Natural killer cell (primary cell): ENCODE results near the gene RHBDD2. TPM values are rescaled to one million over a fixed set of nuclear protein-coding genes. Genes with fewer than 3 reads are reported as not detected.

Source experiments
- ATAC-seq, 3 donors: fragments of 150-1000 bp in 2 of 3; fragments of 200-7000 bp in 1 of 3; cut with Tn5 transposase; 1 replicate in 1 of 3; 2 replicates in 2 of 3; pipeline ENCODE4 v1.10.0; 2021; ENCODE audit warnings: mild to moderate bottlenecking in 2 of 3, moderate library complexity in 2 of 3
- DNase-seq, 2 donors: peaks; one replicate each; pipeline versions ENCODE4 v3.0.0 to v3.0.0-alpha.2; 2013 to 2021; ENCODE audit warnings: mixed read lengths in 1 of 2
- H3K27ac ChIP-seq: one replicate; pipeline ENCODE4 v1.5.1; 2013; ENCODE audit warnings: mild to moderate bottlenecking, low read length
- H3K27me3 ChIP-seq: one replicate; pipeline ENCODE4 v1.6.1; 2013; ENCODE audit warnings: low read length; ENCODE audit not compliant: control insufficient read depth, insufficient read depth
- H3K36me3 ChIP-seq: one replicate; pipeline ENCODE4 v1.6.1; 2013; ENCODE audit warnings: low read length; ENCODE audit not compliant: control insufficient read depth, insufficient read depth
- H3K4me1 ChIP-seq: one replicate; pipeline ENCODE4 v1.6.1; 2013; ENCODE audit warnings: low read length; ENCODE audit not compliant: control insufficient read depth, insufficient read depth
- H3K4me3 ChIP-seq: one replicate; pipeline ENCODE4 v1.5.1; 2013; ENCODE audit warnings: low read length
- H3K9me3 ChIP-seq: one replicate; pipeline ENCODE4 v1.6.1; 2013; ENCODE audit warnings: low read length; ENCODE audit not compliant: control insufficient read depth, insufficient read depth
- H3K27ac Mint-ChIP-seq, 2 donors: one replicate each; pipeline ENCODE4 v1.8.0; 2022; ENCODE audit warnings: mild to moderate bottlenecking in 2 of 2, mixed read lengths in 2 of 2, moderate library complexity in 1 of 2
- H3K27me3 Mint-ChIP-seq, 2 donors: one replicate each; pipeline ENCODE4 v1.8.0; 2022; ENCODE audit warnings: low read depth in 2 of 2, mixed read lengths in 2 of 2
- H3K36me3 Mint-ChIP-seq: one replicate; pipeline ENCODE4 v1.8.0; 2022; ENCODE audit warnings: mixed read lengths
- H3K4me1 Mint-ChIP-seq, 2 donors: one replicate each; pipeline ENCODE4 v1.8.0; 2022; ENCODE audit warnings: mixed read lengths in 2 of 2
- H3K4me3 Mint-ChIP-seq: one replicate; pipeline ENCODE4 v1.8.0; 2022; ENCODE audit warnings: mild to moderate bottlenecking, moderate library complexity, mixed read lengths
- H3K9me3 Mint-ChIP-seq, 2 donors: one replicate each; pipeline ENCODE4 v1.8.0; 2022; ENCODE audit warnings: mixed read lengths in 2 of 2
- CTCF ChIP-seq: fragments of 200-600 bp; IDR thresholded peaks from one replicate; pipeline ENCODE4 v1.8.0; 2022; ENCODE audit warnings: antibody characterized with exemption
- WGBS: methylation state at CpG from one replicate; pipeline ENCODE4 v1.1.7; 2013; ENCODE audit warnings: missing lambda C conversion rate; ENCODE audit not compliant: insufficient coverage; 5-methylcytosine and 5-hydroxymethylcytosine counted together
- intact Hi-C: fragments of 100-400 bp; cut with micrococcal nuclease; formaldehyde crosslinking; loops from one replicate; pipeline ENCODE4 v1.14.2; 2022
- total RNA-seq, 4 donors: library from RNA; stranded (reverse); fragments of 120-200 nt in 1 of 4; gene quantifications; one replicate each; pipeline versions ENCODE4 v1.2.3 to v1.2.4, GENCODE V29; 2013 to 2022

The RHBDD2 gene
- total RNA-seq, 3 donors from 2014 or later (not counting 1 experiment from before 2014, with no cell fraction given), result 45.2 to 74.3 (median 61.9) TPM

- Histone ChIP-seq H3K27me3 (no peaks in the 10 kb centered on the region), H3K9me3 (no peaks in the 10 kb centered on the region), H3K36me3 (no peaks in the 10 kb centered on the region), H3K4me1 (peaks cover 14% of the 10 kb centered on the region), H3K27ac (no peak overlapping the region), H3K4me3 (no peak overlapping the region)
- no peak for TF ChIP-seq CTCF
- DNase-seq, result peak in 1 of 2 donors; percentile 65
- H3K9me3 Mint-ChIP-seq, result no peaks in the 10 kb centered on the region
- 16% methylated on average over 4 of the region's 4 CpGs for WGBS
- H3K27ac Mint-ChIP-seq, result peak overlapping the region; percentile 36 to 68
- H3K36me3 Mint-ChIP-seq, result peaks cover under 1% of the 10 kb centered on the region
- no peaks in the 10 kb centered on the region for H3K27me3 Mint-ChIP-seq
- ATAC-seq, result peak; percentile 50 to 86 (median 75)
- peaks cover 23 to 28% of the 10 kb centered on the region in 2 donors for H3K4me1 Mint-ChIP-seq
- intact Hi-C loops, result no loop called here
- no peak overlapping the region for H3K4me3 Mint-ChIP-seq
Observed at GRCh38 chr7:75928568-75928914, 49.7 kb downstream of the RHBDD2 start.

GRCh38 chr7:75931680-75932079 is 52.8 kb downstream of the RHBDD2 start:
- H3K27ac ChIP-seq, result no peak overlapping the region
- no peaks in the 10 kb centered on the region for H3K36me3 ChIP-seq
- DNase-seq (no peak), ATAC-seq (no peak)
- intact Hi-C loops, result no loop called here
- peaks cover 10% of the 10 kb centered on the region for H3K36me3 Mint-ChIP-seq
- 78% methylated on average over 5 of the region's 5 CpGs for WGBS
- no peak for TF ChIP-seq CTCF
- peaks cover 0 to 2% of the 10 kb centered on the region in 2 donors for H3K9me3 Mint-ChIP-seq
- no peak overlapping the region for H3K4me3 Mint-ChIP-seq
- no peak overlapping the region for H3K4me3 ChIP-seq
- no peak overlapping the region for H3K27ac Mint-ChIP-seq
- peaks cover 3% of the 10 kb centered on the region for H3K9me3 ChIP-seq
- H3K27me3 ChIP-seq, result no peaks in the 10 kb centered on the region
- H3K4me1 ChIP-seq, result peaks cover 14% of the 10 kb centered on the region
- peaks cover 11 to 29% of the 10 kb centered on the region in 2 donors for H3K4me1 Mint-ChIP-seq
- H3K27me3 Mint-ChIP-seq, result no peaks in the 10 kb centered on the region

GRCh38 chr7:75937958-75938786 is 59.3 kb downstream of the RHBDD2 start:
- no peak for DNase-seq
- Histone ChIP-seq H3K4me1 (no peaks in the 10 kb centered on the region), H3K36me3 (no peaks in the 10 kb centered on the region), H3K9me3 (peaks cover 3% of the 10 kb centered on the region), H3K27ac (no peak overlapping the region), H3K27me3 (no peaks in the 10 kb centered on the region), H3K4me3 (no peak overlapping the region)
- 91% methylated on average over 15 of the region's 15 CpGs for WGBS
- ATAC-seq, result no peak
- Mint-ChIP-seq H3K4me3 (no peak overlapping the region), H3K4me1 (peaks cover 5 to 10% of the 10 kb centered on the region in 2 donors), H3K27me3 (no peaks in the 10 kb centered on the region), H3K27ac (no peak overlapping the region), H3K36me3 (peaks cover 10% of the 10 kb centered on the region), H3K9me3 (peaks cover 0 to 2% of the 10 kb centered on the region in 2 donors)
- intact Hi-C loops, result no loop called here
- TF ChIP-seq CTCF, result no peak

Other genes starting within 250 kb of the RHBDD2 start
- gene HIP1, start 140.1 kb upstream of the RHBDD2 start, total RNA-seq, result 10 to 100 TPM; 17.1 to 27.9 (median 23.1) TPM
- gene CCL26, start 106.8 kb upstream of the RHBDD2 start, total RNA-seq, result not detected
- not detected for gene CCL24, start 65.2 kb upstream of the RHBDD2 start, total RNA-seq
- gene POR, start 36.1 kb downstream of the RHBDD2 start, total RNA-seq, result 10 to 100 TPM; 56.0 to 60.5 (median 58.3) TPM
- 10 to 100 TPM; 24.3 to 38.1 (median 34.6) TPM for gene TMEM120A, start 115.6 kb downstream of the RHBDD2 start, total RNA-seq
- 10 to 100 TPM; 15.1 to 33.2 (median 18.8) TPM for gene STYXL1, start 169.0 kb downstream of the RHBDD2 start, total RNA-seq
- gene MDH2, start 169.1 kb downstream of the RHBDD2 start, total RNA-seq, result 10 to 100 TPM; 75.9 to 95.0 (median 93.9) TPM